ENCODE results near the gene NPEPPS. TPM values are rescaled to one million over a fixed set of nuclear protein-coding genes. Genes with fewer than 3 reads are reported as not detected.

NPEPPS gene
- total and polyA plus RNA-seq, 2 of the 13 experiments (the other 11 are each of a cell fraction or from before 2014, with no cell fraction given), result 53.5 to 127 TPM

- no peak for TF ChIP-seq ARID3A (IDR thresholded peaks at IDR 0.05; ENCODE audit: low read depth, low read length)
- TF ChIP-seq ZBED4 (CRISPR knock-in tag; IDR thresholded peaks at IDR 0.05; ENCODE audit: borderline replicate concordance), result no peak
- TF ChIP-seq ZNF224 (CRISPR knock-in tag; IDR thresholded peaks at IDR 0.05), result no peak; the same call in 1 of the 2 replicates
- TF ChIP-seq ZFY (CRISPR knock-in tag; IDR thresholded peaks at IDR 0.05), result peak; percentile 23
- TF ChIP-seq ZNF567 (CRISPR knock-in tag; IDR thresholded peaks at IDR 0.05; ENCODE audit: borderline replicate concordance), result 0 out of 2 replicates have a peak, but pooled peaks have one; percentile 14
- no peak for TF ChIP-seq AGO2 (optimal IDR thresholded peaks at IDR 0.05; ENCODE audit: low read depth, low read length)
- TF ChIP-seq ZHX2 (IDR thresholded peaks at IDR 0.05; ENCODE audit: low read depth), result no peak
- TF ChIP-seq ZHX2 (CRISPR knock-in tag; IDR thresholded peaks at IDR 0.05; ENCODE audit: borderline replicate concordance), result peak; percentile 26
- TF ChIP-seq BCL3 (CRISPR knock-in tag; IDR thresholded peaks at IDR 0.05), result no peak
- no peak for TF ChIP-seq ZNF326 (CRISPR knock-in tag; IDR thresholded peaks at IDR 0.05; ENCODE audit: borderline replicate concordance)
- TF ChIP-seq, protein P1, sequence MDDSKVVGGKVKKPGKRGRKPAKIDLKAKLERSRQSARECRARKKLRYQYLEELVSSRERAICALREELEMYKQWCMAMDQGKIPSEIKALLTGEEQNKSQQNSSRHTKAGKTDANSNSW (CRISPR knock-in tag; IDR thresholded peaks at IDR 0.05; ENCODE audit: borderline replicate concordance), result peak; percentile 38; the same call in 1 of the 2 replicates
- no peak for TF ChIP-seq HNF4G (IDR thresholded peaks at IDR 0.05; ENCODE audit: borderline replicate concordance, low read depth, low read length)
- 0 out of 2 replicates have a peak, but pooled peaks have one; percentile 16 for TF ChIP-seq HNF4G (CRISPR knock-in tag; IDR thresholded peaks at IDR 0.05; ENCODE audit: borderline replicate concordance, low read depth)
- TF ChIP-seq, protein P2, sequence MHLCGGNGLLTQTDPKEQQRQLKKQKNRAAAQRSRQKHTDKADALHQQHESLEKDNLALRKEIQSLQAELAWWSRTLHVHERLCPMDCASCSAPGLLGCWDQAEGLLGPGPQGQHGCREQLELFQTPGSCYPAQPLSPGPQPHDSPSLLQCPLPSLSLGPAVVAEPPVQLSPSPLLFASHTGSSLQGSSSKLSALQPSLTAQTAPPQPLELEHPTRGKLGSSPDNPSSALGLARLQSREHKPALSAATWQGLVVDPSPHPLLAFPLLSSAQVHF (CRISPR knock-in tag; IDR thresholded peaks at IDR 0.05), result no peak
These were observed 119.1 kb downstream of the NPEPPS start (continued) for GRCh38 chr17:47649972-47650524.
